ENCODE measurements around the gene PIGQ. TPM values are rescaled to one million over a fixed set of nuclear protein-coding genes. Genes with fewer than 3 reads are reported as not detected.

PIGQ gene
- total and polyA plus RNA-seq, 2 donors: 11.8 to 39.0 TPM

- H3K4me1 ChIP-seq (ENCODE audit: insufficient read depth): no peaks in the 10 kb centered on the region
- WGBS: 57% methylated on average over 8 of the region's 8 CpGs
- H3K27ac ChIP-seq (ENCODE audit: low read depth): no peak overlapping the region
- H3K36me3 ChIP-seq (ENCODE audit: insufficient read depth): no peaks in the 10 kb centered on the region
- DNase-seq (ENCODE audit: extremely low spot score): no peak
- H3K4me3 ChIP-seq (ENCODE audit: low read depth, low read length): no peak overlapping the region
Observed at GRCh38 chr16:576823-577201, 7.0 kb downstream of the PIGQ start.

DNA sequence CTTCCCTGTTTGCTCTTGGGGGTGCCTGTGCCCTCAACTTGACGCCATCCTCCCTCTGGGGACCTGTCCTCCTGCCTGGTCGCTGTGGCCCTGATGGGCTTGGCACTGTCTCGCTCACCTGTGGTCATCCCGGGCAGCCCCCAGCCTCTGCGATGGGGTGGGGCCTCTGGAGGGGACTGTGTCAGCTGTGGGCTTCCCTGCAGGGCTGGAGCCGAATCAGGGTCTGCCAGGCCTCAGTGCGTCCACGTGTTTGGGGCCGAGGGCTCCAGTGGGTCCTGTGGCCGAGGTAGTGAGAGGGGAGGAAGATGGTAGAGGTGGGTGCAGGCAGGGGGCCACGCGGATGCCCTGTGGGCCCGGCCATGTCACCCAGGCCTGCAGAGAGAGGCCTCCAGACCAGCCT, 8.0 kb downstream of the PIGQ start:
- Histone ChIP-seq H3K27ac (ENCODE audit: low read depth) (no peak overlapping the region), H3K36me3 (ENCODE audit: insufficient read depth) (no peaks in the 10 kb centered on the region), H3K4me1 (ENCODE audit: insufficient read depth) (no peaks in the 10 kb centered on the region), H3K4me3 (ENCODE audit: low read depth, low read length) (no peak overlapping the region)
- DNase-seq (ENCODE audit: extremely low spot score): no peak
- WGBS: 91% methylated on average over 13 of the region's 13 CpGs

GRCh38 chr16:578232-578869, 8.6 kb downstream of the PIGQ start:
- H3K4me1 ChIP-seq (ENCODE audit: insufficient read depth): no peaks in the 10 kb centered on the region
- DNase-seq (ENCODE audit: extremely low spot score): no peak
- H3K4me3 ChIP-seq (ENCODE audit: low read depth, low read length): no peak overlapping the region
- 84% methylated on average over 24 of the region's 24 CpGs for WGBS
- no peaks in the 10 kb centered on the region for H3K36me3 ChIP-seq (ENCODE audit: insufficient read depth)
- H3K27ac ChIP-seq (ENCODE audit: low read depth): no peak overlapping the region

DNA sequence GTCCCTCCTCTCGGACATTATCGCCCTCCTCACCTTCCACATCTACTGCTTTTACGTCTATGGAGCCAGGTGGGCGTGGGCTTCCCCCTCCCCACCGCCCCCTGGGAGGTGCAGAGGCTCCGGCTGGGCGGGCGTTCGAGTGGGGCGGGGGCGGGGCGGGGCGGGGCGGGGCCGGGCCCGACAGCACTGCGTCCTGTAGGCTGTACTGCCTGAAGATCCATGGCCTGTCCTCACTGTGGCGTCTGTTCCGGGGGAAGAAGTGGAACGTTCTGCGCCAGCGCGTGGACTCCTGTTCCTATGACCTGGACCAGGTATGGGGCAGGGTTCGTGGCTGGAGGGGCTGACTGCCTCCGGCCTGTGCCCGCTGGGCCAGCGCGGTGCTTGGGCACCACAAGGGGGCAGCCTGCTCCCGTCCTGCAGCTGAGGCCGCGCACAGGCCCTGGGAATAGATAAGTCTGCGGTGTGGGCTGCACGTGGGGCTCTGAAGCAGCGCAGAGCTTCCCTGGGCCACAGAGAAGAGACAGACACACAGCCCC, 9.2 kb downstream of the PIGQ start:
- DNase-seq (ENCODE audit: extremely low spot score): no peak
- WGBS: 24% methylated on average over 34 of the region's 34 CpGs
- Histone ChIP-seq H3K27ac (ENCODE audit: low read depth) (no peak overlapping the region), H3K36me3 (ENCODE audit: insufficient read depth) (no peaks in the 10 kb centered on the region), H3K4me3 (ENCODE audit: low read depth, low read length) (no peak overlapping the region), H3K4me1 (ENCODE audit: insufficient read depth) (no peaks in the 10 kb centered on the region)

GRCh38 chr16:580141-580945, 10.6 kb downstream of the PIGQ start:
- Histone ChIP-seq H3K4me1 (ENCODE audit: insufficient read depth) (no peaks in the 10 kb centered on the region), H3K4me3 (ENCODE audit: low read depth, low read length) (no peak overlapping the region), H3K36me3 (ENCODE audit: insufficient read depth) (no peaks in the 10 kb centered on the region), H3K27ac (ENCODE audit: low read depth) (no peak overlapping the region)
- 93% methylated on average over 27 of the region's 27 CpGs for WGBS
- no peak for DNase-seq (ENCODE audit: extremely low spot score)

DNA sequence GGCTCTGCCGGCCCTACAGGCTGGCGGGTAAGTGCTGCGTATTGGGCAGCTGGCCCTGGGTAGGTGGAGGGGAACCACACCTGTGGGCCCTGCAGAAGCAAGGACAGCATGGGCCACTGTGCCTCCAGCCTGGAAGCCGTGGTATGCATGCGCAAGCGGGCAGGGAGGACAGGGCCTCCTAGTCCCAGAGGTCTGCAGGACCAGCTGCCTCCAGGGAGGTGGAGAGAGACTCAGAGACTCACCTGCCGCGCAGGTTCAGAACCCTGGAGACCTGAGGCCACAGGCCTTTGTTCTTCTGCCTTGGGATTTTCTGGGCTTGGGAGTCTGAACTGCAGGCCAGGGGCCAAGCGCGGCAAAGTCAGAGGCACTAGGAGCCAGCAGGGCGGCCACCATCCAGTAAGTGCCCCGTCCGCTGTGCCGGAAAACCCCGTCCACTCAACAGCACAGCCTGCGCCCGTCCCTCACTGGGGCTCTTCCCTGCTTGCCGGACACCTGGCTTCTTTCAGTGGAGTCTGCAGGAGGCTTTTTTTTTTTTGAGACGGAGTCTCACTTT, 11.3 kb downstream of the PIGQ start:
- Histone ChIP-seq H3K27ac (ENCODE audit: low read depth) (no peak overlapping the region), H3K36me3 (ENCODE audit: insufficient read depth) (no peaks in the 10 kb centered on the region), H3K4me3 (ENCODE audit: low read depth, low read length) (no peak overlapping the region), H3K4me1 (ENCODE audit: insufficient read depth) (no peaks in the 10 kb centered on the region)
- 97% methylated on average over 19 of the region's 19 CpGs for WGBS
- DNase-seq (ENCODE audit: extremely low spot score): no peak

DNA sequence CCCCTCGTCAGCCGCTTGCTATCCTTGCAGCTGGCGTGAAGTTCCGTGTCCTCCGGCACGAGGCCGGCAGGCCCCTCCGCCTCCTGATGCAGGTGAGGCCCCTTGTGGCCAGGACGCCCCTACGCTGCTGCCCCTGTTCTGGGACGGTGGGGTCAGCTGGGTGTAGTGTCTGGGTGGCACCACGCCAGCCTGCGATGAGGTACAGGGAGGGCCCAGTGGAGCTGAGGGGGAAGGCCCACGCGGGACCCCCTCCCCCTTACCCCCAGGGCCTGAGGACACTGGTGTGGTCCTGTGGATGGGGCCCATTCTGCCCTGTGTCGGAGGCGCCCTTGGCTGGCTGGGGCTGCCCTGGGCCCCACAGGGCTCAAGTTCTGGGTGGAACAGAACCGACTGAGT, 12.4 kb downstream of the PIGQ start:
- Histone ChIP-seq H3K4me1 (ENCODE audit: insufficient read depth) (no peaks in the 10 kb centered on the region), H3K27ac (ENCODE audit: low read depth) (no peak overlapping the region)
- WGBS: 91% methylated on average over 18 of the region's 18 CpGs

DNA sequence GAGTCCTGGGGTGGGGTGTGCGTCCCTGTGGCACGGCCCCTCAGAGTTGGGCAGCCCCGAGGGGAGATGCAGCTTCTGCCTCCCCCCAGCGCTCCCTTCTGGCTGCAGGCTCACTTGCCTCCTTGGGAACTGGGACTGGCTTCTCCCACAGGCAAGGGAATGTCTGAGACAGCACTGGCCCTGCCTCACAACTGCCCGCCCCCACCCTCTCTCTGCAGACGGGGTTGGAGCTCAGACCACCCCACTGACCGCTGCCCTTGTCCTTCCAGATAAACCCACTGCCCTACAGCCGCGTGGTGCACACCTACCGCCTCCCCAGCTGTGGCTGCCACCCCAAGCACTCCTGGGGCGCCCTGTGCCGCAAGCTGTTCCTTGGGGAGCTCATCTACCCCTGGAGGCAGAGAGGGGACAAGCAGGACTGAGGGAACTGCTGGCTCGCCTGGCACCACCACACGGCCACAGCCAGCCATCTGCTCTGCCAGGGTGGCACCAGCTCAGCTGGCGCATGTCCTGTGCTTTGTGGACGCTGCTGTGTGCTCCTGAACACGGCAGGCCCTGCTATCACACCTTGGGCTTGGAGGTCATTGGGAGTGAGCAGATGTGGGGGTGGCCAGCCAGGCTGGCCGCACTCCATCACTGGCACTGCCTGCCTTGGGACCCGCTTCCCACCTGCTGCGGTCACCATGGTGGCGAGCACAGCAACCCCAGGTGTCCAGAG, 13.0 kb downstream of the PIGQ start:
- no peak overlapping the region for H3K4me3 ChIP-seq (ENCODE audit: low read depth, low read length)
- no peak overlapping the region for H3K27ac ChIP-seq (ENCODE audit: low read depth)
- no peaks in the 10 kb centered on the region for H3K4me1 ChIP-seq (ENCODE audit: insufficient read depth)
- DNase-seq (ENCODE audit: extremely low spot score): no peak
- H3K36me3 ChIP-seq (ENCODE audit: insufficient read depth): no peaks in the 10 kb centered on the region
- 88% methylated on average over 21 of the region's 21 CpGs for WGBS

More for the DNA sequence above, 12.4 kb downstream of the PIGQ start:
- no peak for DNase-seq (ENCODE audit: extremely low spot score)
- H3K36me3 ChIP-seq (ENCODE audit: insufficient read depth): no peaks in the 10 kb centered on the region
- H3K4me3 ChIP-seq (ENCODE audit: low read depth, low read length): no peak overlapping the region

GRCh38 chr16:583470-583814, 13.7 kb downstream of the PIGQ start:
- WGBS: 56% methylated on average over 16 of the region's 16 CpGs
- Histone ChIP-seq H3K4me3 (ENCODE audit: low read depth, low read length) (no peak overlapping the region), H3K27ac (ENCODE audit: low read depth) (no peak overlapping the region), H3K36me3 (ENCODE audit: insufficient read depth) (no peaks in the 10 kb centered on the region), H3K4me1 (ENCODE audit: insufficient read depth) (no peaks in the 10 kb centered on the region)
- DNase-seq (ENCODE audit: extremely low spot score): no peak

DNA sequence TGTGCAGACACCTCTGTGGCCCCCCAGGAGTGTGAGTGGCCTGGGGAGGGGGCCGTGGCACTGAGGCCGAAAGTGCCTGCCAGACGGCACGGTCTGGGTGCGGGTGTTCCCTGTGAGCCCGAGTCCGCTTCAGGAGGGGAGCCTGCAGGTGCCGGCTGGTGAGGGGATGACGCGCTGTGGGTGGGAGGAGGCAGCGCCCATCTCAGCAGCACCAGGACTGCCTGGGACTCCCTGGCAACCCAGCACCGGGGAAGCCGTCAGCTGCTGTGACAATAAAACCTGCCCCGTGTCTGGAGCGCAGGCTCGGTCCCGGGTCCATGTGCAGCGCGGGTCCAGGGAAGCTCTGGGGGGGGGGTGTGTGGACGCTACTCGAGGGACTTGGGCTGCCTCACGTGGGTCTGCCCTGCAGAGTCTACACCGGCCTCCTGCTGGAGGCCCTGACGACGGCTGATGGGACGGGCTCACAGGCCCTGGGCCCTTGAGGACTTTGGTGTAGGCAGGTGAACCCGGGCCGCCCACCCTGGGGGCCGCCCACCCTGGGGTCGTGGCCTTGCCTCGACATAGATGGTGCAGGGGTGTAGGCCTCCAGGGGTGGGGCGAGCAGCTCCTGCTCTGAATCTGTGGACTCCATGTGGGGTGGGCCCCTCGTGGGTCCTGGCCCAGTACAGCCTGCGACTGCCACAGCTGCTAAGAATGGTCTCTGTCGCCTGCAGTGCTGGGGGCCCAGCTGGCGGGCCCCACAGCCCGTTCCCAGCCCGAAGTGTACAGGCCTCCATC, 14.2 kb downstream of the PIGQ start:
- DNase-seq (ENCODE audit: extremely low spot score): no peak
- Histone ChIP-seq H3K4me1 (ENCODE audit: insufficient read depth) (no peaks in the 10 kb centered on the region), H3K27ac (ENCODE audit: low read depth) (no peak overlapping the region), H3K4me3 (ENCODE audit: low read depth, low read length) (no peak overlapping the region), H3K36me3 (ENCODE audit: insufficient read depth) (no peaks in the 10 kb centered on the region)
- 47% methylated on average over 38 of the region's 38 CpGs for WGBS

- no peaks in the 10 kb centered on the region for H3K4me1 ChIP-seq (ENCODE audit: insufficient read depth)
- WGBS: 24% methylated on average over 10 of the region's 10 CpGs
- no peak for DNase-seq (ENCODE audit: extremely low spot score)
Observed at GRCh38 chr16:585351-585750, 15.6 kb downstream of the PIGQ start.

DNA sequence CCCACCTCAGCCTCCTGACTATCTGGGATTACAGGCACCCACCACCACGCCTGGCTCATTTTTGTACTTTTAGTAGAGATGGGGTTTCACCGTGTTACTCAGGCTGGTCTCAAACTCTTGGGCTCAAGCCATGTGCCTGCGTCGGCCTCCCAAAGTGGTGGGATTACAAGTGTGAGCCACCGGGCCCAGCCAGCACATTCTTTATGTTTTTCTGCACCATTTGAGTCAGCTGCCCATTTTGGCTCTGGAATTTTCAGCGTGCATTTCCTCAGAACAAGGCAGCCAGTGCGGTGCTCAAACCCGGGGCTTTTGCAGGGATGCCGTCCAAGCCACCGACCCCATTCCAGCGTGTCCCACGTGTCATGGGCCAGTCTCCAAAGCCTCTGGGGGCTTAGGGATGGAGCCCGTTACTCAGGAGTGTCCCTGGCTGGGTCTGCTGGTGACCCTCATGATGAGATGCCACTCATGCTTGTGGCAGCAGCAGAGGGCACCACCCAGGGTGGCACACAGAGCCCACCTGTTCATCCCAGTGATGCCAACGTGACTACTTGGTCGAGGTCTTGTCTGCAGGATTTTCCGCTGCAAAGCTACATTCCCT, 16.4 kb downstream of the PIGQ start:
- Histone ChIP-seq H3K4me3 (ENCODE audit: low read depth, low read length) (no peak overlapping the region), H3K27ac (ENCODE audit: low read depth) (no peak overlapping the region), H3K4me1 (ENCODE audit: insufficient read depth) (no peaks in the 10 kb centered on the region), H3K36me3 (ENCODE audit: insufficient read depth) (no peaks in the 10 kb centered on the region)
- DNase-seq (ENCODE audit: extremely low spot score): no peak
- 36% methylated on average over 16 of the region's 16 CpGs for WGBS

More at GRCh38 chr16:585351-585750, 15.6 kb downstream of the PIGQ start:
- Histone ChIP-seq H3K4me3 (ENCODE audit: low read depth, low read length) (no peak overlapping the region), H3K36me3 (ENCODE audit: insufficient read depth) (no peaks in the 10 kb centered on the region), H3K27ac (ENCODE audit: low read depth) (no peak overlapping the region)

Data from urinary bladder (tissue), 4 donors.